Neural progenitor cell (in vitro differentiated cells): ENCODE data around the gene BFSP1.

Experiments
- EZH2 ChIP-seq: fragments of 200-600 bp; sonication (generic); IDR thresholded peaks from 2 replicates; pipeline ENCODE4 v1.6.1; 2017; ENCODE audit warnings: antibody characterized with exemption, mild to moderate bottlenecking, moderate library complexity
- EZH2phosphoT487 ChIP-seq: fragments of 200-600 bp; sonication (generic); IDR thresholded peaks from 2 replicates; pipeline ENCODE4 v1.6.1; 2017; ENCODE audit warnings: antibody characterized with exemption
- TF ChIP-seq, protein P1 (sequence below): fragments of 200-600 bp; sonication (generic); IDR thresholded peaks from 2 replicates; pipeline ENCODE4 v1.5.1; 2017; ENCODE audit warnings: antibody characterized with exemption, mild to moderate bottlenecking

DNA sequence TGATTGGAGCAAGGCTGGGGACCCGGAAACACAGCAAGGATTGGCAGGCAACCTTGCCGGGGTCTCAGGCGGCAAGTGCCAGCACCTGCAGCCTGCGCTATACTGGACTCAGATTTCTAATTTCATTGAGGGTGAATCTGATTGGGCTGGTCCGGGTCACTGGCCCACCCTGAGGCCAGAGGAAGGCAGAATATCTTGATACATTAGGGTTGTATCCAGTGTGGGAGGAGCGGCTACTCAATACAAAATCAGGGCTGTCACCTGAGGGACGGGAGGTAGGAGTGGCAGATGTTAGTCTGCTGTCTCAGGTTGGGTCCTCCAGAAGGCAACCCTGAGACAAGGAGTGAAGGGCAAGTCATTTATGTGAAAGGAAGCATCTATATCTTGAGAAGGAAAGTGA lies 40.7 kb downstream of the BFSP1 start:
- TF ChIP-seq, protein P1, sequence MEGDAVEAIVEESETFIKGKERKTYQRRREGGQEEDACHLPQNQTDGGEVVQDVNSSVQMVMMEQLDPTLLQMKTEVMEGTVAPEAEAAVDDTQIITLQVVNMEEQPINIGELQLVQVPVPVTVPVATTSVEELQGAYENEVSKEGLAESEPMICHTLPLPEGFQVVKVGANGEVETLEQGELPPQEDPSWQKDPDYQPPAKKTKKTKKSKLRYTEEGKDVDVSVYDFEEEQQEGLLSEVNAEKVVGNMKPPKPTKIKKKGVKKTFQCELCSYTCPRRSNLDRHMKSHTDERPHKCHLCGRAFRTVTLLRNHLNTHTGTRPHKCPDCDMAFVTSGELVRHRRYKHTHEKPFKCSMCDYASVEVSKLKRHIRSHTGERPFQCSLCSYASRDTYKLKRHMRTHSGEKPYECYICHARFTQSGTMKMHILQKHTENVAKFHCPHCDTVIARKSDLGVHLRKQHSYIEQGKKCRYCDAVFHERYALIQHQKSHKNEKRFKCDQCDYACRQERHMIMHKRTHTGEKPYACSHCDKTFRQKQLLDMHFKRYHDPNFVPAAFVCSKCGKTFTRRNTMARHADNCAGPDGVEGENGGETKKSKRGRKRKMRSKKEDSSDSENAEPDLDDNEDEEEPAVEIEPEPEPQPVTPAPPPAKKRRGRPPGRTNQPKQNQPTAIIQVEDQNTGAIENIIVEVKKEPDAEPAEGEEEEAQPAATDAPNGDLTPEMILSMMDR, result no peak
- TF ChIP-seq EZH2, result no peak
- no peak for TF ChIP-seq EZH2phosphoT487
